OCI-LY7 (cell line): Measurements from ENCODE around the gene SDF4. TPM values are rescaled to one million over a fixed set of nuclear protein-coding genes. Genes with fewer than 3 reads are reported as not detected.

Experiments
- BruUV-seq: library from RNA; stranded (reverse); fragments of 400-500 nt; replicated peaks from 2 replicates; lab custom pipeline; 2021; lab: Mats Ljungman, UMichigan
- CTCF ChIA-PET: fragments of 300-600 bp; sonication (Branson Sonifier 250); formaldehyde crosslinking; loops from one replicate; lab custom pipeline; 2022; ENCODE audit warnings: antibody characterized with exemption; ENCODE audit not compliant: unreplicated experiment; lab: Charles Lee
- POLR2A ChIA-PET: fragments of 300-600 bp; sonication (Branson Sonifier 250); formaldehyde crosslinking; loops from one replicate; lab custom pipeline; 2022; ENCODE audit warnings: antibody characterized with exemption; lab: Charles Lee
- DNase-seq: peaks from one replicate; pipeline ENCODE4 v3.0.0-alpha.2; 2015; ENCODE audit warnings: low spot score
- H2AFZ ChIP-seq: fragments of 200-600 bp; sonication (generic), shearing (Covaris generic); 2 replicates; pipeline ENCODE4 v1.6.1; 2014; ENCODE audit warnings: mild to moderate bottlenecking, antibody characterized with exemption, low read length, moderate library complexity
- H3K27ac ChIP-seq: fragments of 200-600 bp; sonication (generic); 2 replicates; pipeline ENCODE4 v1.5.1; 2014; ENCODE audit warnings: mixed run types, low read depth, mild to moderate bottlenecking, moderate library complexity, low read length, inconsistent platforms; ENCODE audit not compliant: poor library complexity, severe bottlenecking
- H3K36me3 ChIP-seq: fragments of 200-600 bp; sonication (generic); 2 replicates; pipeline ENCODE4 v1.6.1; 2014; ENCODE audit warnings: mild to moderate bottlenecking, antibody characterized with exemption, low read length, moderate library complexity, mixed read lengths; ENCODE audit not compliant: insufficient read depth
- H3K4me1 ChIP-seq: fragments of 200-600 bp; sonication (generic); 2 replicates; pipeline ENCODE4 v1.5.1; 2014; ENCODE audit warnings: mild to moderate bottlenecking, low read length; ENCODE audit not compliant: insufficient read depth, poor library complexity, severe bottlenecking
- H3K4me2 ChIP-seq: fragments of 200-600 bp; sonication (generic); 2 replicates; pipeline ENCODE4 v1.6.1; 2014; ENCODE audit warnings: mild to moderate bottlenecking, low read length
- H3K4me3 ChIP-seq: fragments of 200-600 bp; sonication (generic); 2 replicates; pipeline ENCODE4 v1.5.1; 2014; ENCODE audit warnings: mild to moderate bottlenecking, low read depth, low read length; ENCODE audit not compliant: poor library complexity, severe bottlenecking
- H3K79me2 ChIP-seq: fragments of 200-600 bp; sonication (generic); 2 replicates; pipeline ENCODE4 v1.6.1; 2016; ENCODE audit warnings: low read depth, mild to moderate bottlenecking, low read length, moderate library complexity, mixed read lengths; ENCODE audit not compliant: insufficient read depth
- H3K9me2 ChIP-seq: fragments of 200-600 bp; sonication (generic); 2 replicates; pipeline ENCODE4 v1.6.1; 2016; ENCODE audit warnings: mild to moderate bottlenecking, low read length, mixed read lengths; ENCODE audit not compliant: insufficient read depth
- H3K9me3 ChIP-seq: fragments of 200-600 bp; sonication (generic); 2 replicates; pipeline ENCODE4 v1.6.1; 2014; ENCODE audit warnings: mild to moderate bottlenecking, mixed run types, low read length, mixed read lengths
- H4K20me1 ChIP-seq: fragments of 200-600 bp; sonication (generic); 2 replicates; pipeline ENCODE4 v1.6.1; 2014; ENCODE audit warnings: mild to moderate bottlenecking, antibody characterized with exemption, low read length, moderate library complexity, mixed read lengths; ENCODE audit not compliant: insufficient read depth
- EZH2phosphoT487 ChIP-seq: fragments of 200-600 bp; sonication (generic); IDR thresholded peaks from 2 replicates; pipeline ENCODE4 v1.6.1; 2018; ENCODE audit warnings: low read depth, borderline replicate concordance, mild to moderate bottlenecking, mixed run types, antibody characterized with exemption, low read length, moderate library complexity, mixed read lengths
- intact Hi-C: fragments of 100-400 bp; cut with micrococcal nuclease; formaldehyde crosslinking; loops from one replicate; pipeline ENCODE4 v1.10.0; 2022; ENCODE audit not compliant: unreplicated experiment
- total RNA-seq, 2 experiments: library from RNA; depleted of rRNA in 1 of 2; stranded (reverse); fragments of >200 nt in 1 of 2; shearing (Covaris generic) in 1 of 2; gene quantifications; 2 replicates each; pipeline ENCODE4 v1.2.3, GENCODE V29; 2014 to 2022
- TF ChIP-seq, protein P1 (sequence below): fragments of 200-600 bp; sonication (generic); conservative IDR thresholded peaks from 2 replicates; pipeline ENCODE4 v1.5.1; 2014; ENCODE audit warnings: mild to moderate bottlenecking, antibody characterized with exemption, low read length, moderate library complexity, mixed read lengths

Gene SDF4
- total RNA-seq, 2 experiments from 2014 or later: 47.7 to 85.7 TPM

DNA sequence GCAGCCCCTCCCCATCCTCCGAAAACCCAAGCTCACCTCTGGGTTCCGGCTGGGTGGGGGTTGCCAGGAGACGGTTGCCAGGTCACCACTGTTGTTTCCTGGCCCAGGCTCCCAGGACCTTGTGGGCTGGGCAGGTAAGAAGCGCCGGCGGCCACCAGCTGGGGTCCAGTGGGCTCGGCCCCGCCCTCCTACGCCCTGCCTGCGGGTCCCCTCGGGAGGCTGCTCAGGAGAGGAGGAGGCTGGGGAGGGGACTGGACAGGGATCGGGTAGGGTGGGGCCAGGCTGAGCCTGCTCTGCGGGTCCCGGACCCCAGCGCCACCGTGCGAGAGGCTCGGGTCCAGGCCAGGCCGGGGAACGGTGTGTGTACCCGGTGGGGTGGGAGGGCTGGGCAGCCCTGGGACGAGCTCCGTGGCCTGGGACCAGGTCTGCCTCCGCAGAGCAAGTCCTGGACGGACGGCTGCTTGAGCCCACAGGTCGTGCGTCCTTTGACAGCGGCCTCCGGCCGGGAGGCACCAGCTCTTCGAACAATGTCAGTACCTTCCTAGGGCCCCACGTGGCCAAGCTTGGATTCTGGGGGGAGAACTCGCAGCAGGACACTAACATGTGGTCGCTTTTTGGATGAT, 57.9 kb downstream of the SDF4 start, which contains the start of gene TTLL10:
TSS of gene TTLL10 (plus strand) at position 88 of the 623 bp plus-strand sequence. CDS start 5,336 bp downstream, outside the sequence.
- POLR2A ChIA-PET: no interaction called here
- no peaks in the 10 kb centered on the region for H3K36me3 ChIP-seq

DNA sequence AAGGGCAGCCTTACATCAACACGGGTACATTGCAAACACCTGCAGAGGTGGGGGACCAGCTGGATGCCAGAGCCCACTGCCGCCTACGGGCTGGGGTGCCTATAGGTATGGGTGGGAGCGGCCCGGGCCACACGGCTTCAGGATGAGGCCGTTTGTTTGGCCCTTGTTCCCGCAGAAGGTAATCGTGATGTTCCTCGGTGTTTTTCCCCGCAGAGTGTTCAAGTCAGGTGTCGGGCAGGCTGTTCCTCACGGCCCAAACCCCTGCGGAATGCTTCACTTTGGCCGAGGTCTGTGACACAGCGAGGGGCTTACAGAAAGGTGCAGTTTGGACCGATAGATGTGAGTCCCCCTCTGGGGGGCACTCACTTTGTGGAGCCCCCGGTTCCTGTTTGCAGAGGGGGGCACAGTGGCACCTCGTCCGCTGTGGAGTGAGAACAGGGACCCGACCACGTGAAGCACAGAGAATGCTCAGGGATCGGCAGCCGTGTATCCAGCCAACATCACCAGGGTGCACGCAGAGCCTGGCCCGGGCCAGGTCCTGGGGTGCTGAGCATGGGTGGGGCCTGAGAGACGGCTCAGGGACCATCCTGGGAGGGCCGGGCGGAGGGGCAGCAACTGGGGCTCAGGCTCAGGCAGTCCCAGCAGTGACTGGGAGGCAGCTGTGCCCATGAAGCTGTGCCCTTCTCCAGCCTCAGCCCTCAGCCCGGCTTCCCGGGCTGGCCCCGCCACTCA, 58.6 kb downstream of the SDF4 start:
- intact Hi-C loops: no loop called here

More for the DNA sequence above, 57.9 kb downstream of the SDF4 start, which contains the start of gene TTLL10:
- no peaks in the 10 kb centered on the region for H4K20me1 ChIP-seq
- intact Hi-C loops: no loop called here
- no peak for DNase-seq
- no peaks in the 10 kb centered on the region for H3K9me2 ChIP-seq
- no peaks in the 10 kb centered on the region for H3K4me1 ChIP-seq
- H2AFZ ChIP-seq: no peak within 1 kb of the TSS
- BruUV-seq: no TSS peak
- no peak within 1 kb of the TSS for H3K4me3 ChIP-seq
- H3K79me2 ChIP-seq: no peaks in the 10 kb centered on the region
- no peak within 1 kb of the TSS for H3K27ac ChIP-seq
- TF ChIP-seq EZH2phosphoT487: no peak
- TF ChIP-seq, protein P1, sequence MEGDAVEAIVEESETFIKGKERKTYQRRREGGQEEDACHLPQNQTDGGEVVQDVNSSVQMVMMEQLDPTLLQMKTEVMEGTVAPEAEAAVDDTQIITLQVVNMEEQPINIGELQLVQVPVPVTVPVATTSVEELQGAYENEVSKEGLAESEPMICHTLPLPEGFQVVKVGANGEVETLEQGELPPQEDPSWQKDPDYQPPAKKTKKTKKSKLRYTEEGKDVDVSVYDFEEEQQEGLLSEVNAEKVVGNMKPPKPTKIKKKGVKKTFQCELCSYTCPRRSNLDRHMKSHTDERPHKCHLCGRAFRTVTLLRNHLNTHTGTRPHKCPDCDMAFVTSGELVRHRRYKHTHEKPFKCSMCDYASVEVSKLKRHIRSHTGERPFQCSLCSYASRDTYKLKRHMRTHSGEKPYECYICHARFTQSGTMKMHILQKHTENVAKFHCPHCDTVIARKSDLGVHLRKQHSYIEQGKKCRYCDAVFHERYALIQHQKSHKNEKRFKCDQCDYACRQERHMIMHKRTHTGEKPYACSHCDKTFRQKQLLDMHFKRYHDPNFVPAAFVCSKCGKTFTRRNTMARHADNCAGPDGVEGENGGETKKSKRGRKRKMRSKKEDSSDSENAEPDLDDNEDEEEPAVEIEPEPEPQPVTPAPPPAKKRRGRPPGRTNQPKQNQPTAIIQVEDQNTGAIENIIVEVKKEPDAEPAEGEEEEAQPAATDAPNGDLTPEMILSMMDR: no peak
- CTCF ChIA-PET: no interaction called here
- no peak within 1 kb of the TSS for H3K4me2 ChIP-seq
- H3K9me3 ChIP-seq: no peaks in the 10 kb centered on the region

More for the DNA sequence above, 58.6 kb downstream of the SDF4 start:
- H2AFZ ChIP-seq: no peak overlapping the region
- no peaks in the 10 kb centered on the region for H3K36me3 ChIP-seq
- no peak overlapping the region for H3K4me2 ChIP-seq
- H3K4me1 ChIP-seq: no peaks in the 10 kb centered on the region
- H3K9me2 ChIP-seq: no peaks in the 10 kb centered on the region
- H3K27ac ChIP-seq: no peak overlapping the region
- ChIA-PET POLR2A (no interaction called here), CTCF (no interaction called here)
- no peak overlapping the region for H3K4me3 ChIP-seq
- no TSS peak for BruUV-seq
- no peaks in the 10 kb centered on the region for H3K9me3 ChIP-seq
- no peak for DNase-seq
- TF ChIP-seq EZH2phosphoT487: no peak
- TF ChIP-seq, protein P1: no peak
- H4K20me1 ChIP-seq: no peaks in the 10 kb centered on the region
- no peaks in the 10 kb centered on the region for H3K79me2 ChIP-seq
